HUES48 (cell line): ENCODE measurements around the gene SLC6A6.

Source experiments
- H3K27ac ChIP-seq: one replicate; pipeline ENCODE4 v1.7.0; 2013; ENCODE audit warnings: low read depth, low read length, inconsistent platforms
- H3K27me3 ChIP-seq: 2 replicates; pipeline ENCODE4 v1.6.1; 2013; ENCODE audit warnings: mild to moderate bottlenecking, low read length; ENCODE audit not compliant: control insufficient read depth, insufficient read depth
- H3K36me3 ChIP-seq: 2 replicates; pipeline ENCODE4 v1.6.1; 2013; ENCODE audit warnings: low read length; ENCODE audit not compliant: control insufficient read depth, insufficient read depth
- H3K4me1 ChIP-seq: 2 replicates; pipeline ENCODE4 v1.6.1; 2013; ENCODE audit warnings: mild to moderate bottlenecking, low read length; ENCODE audit not compliant: control insufficient read depth, insufficient read depth
- H3K4me3 ChIP-seq: 2 replicates; pipeline ENCODE4 v1.5.1; 2013; ENCODE audit warnings: mild to moderate bottlenecking, low read depth, low read length
- H3K9ac ChIP-seq: 2 replicates; pipeline ENCODE4 v1.6.1; 2013; ENCODE audit warnings: mild to moderate bottlenecking, low read depth, low read length, moderate library complexity
- H3K9me3 ChIP-seq: 2 replicates; pipeline ENCODE4 v1.6.1; 2013; ENCODE audit warnings: low read length; ENCODE audit not compliant: control insufficient read depth, insufficient read depth

Gene SLC6A6

GRCh38 chr3:14528081-14528480, 125.7 kb downstream of the SLC6A6 start:
- Histone ChIP-seq H3K36me3 (no peaks in the 10 kb centered on the region), H3K4me3 (no peak overlapping the region), H3K9me3 (no peaks in the 10 kb centered on the region), H3K4me1 (peaks cover 29% of the 10 kb centered on the region), H3K27me3 (no peaks in the 10 kb centered on the region), H3K27ac (no peak overlapping the region), H3K9ac (no peak overlapping the region)

DNA sequence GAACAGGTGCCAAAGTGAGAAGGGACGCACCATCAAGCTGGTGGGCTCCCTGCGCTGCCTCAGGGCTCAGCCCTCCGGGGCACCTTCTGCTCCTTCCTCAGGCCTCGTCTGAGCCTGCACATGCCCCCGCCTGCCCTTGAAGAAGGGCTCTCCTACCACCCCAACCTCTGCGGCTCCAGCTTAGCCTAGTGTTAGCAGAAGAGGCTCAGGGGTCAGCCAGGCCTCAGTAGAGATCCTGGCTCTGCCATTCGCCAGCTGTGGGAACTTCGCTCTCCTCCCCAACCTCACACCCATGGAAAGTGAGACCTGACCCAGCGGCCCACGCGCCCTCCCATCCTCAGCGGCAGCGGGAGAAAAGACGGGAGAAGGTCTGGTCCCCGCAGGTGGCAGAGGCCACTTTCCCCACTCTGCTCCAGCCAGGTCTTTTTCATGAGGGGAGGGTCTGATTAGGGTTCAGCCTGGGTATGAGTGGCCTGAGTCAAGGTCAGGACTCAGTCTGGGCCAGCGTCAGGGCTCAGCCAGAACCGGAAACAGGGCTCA, 129.5 kb downstream of the SLC6A6 start:
- H3K9ac ChIP-seq: no peak overlapping the region
- H3K4me3 ChIP-seq: no peak overlapping the region
- no peak overlapping the region for H3K27ac ChIP-seq
- no peaks in the 10 kb centered on the region for H3K36me3 ChIP-seq
- no peaks in the 10 kb centered on the region for H3K27me3 ChIP-seq
- H3K4me1 ChIP-seq: peaks cover 44% of the 10 kb centered on the region
- H3K9me3 ChIP-seq: no peaks in the 10 kb centered on the region

GRCh38 chr3:14532691-14533456, 130.5 kb downstream of the SLC6A6 start:
- Histone ChIP-seq H3K4me3 (no peak overlapping the region), H3K36me3 (no peaks in the 10 kb centered on the region), H3K27ac (peak overlapping the region; percentile 24), H3K9me3 (no peaks in the 10 kb centered on the region), H3K27me3 (no peaks in the 10 kb centered on the region), H3K9ac (no peak overlapping the region), H3K4me1 (peaks cover 41% of the 10 kb centered on the region)

GRCh38 chr3:14533457-14533958, 131.1 kb downstream of the SLC6A6 start:
- Histone ChIP-seq H3K4me3 (no peak overlapping the region), H3K27me3 (no peaks in the 10 kb centered on the region), H3K27ac (no peak overlapping the region), H3K9me3 (no peaks in the 10 kb centered on the region), H3K4me1 (peaks cover 41% of the 10 kb centered on the region), H3K9ac (no peak overlapping the region), H3K36me3 (no peaks in the 10 kb centered on the region)

DNA sequence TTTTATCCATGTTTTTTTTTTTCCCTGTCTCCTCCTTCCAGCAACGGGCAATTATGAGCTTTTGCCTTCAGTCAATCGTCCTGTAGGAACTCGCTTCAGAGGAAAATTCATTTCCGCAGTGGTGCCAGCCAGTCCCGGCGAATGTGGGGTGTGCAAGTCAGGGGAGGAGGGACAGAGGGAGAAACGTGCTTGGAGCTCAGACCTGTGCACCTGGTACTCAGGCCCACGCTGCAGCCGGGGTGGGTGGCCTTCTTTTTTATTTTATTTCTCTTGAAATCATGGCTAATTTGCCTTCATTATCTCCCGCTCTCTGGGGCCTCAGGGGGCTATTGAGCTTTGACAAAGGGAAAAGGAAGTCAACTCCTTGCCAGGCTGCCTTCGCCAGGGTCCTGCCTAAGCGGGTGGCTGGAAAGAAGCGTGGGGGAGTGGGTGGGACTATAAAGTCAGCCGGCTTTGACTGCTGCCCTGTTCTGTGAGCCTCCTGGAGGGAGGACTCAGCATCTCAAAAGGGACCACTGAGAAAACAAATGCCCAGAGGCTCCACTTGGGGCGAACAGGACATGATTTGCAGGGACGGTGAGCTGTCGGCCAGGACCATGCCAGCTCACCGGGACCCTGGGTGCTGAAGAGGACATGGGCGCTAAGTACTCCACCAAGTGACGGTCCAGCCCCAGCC, 132.2 kb downstream of the SLC6A6 start:
- peaks cover 41% of the 10 kb centered on the region for H3K4me1 ChIP-seq
- no peak overlapping the region; the same call in 1 of the 2 replicates for H3K4me3 ChIP-seq
- no peaks in the 10 kb centered on the region for H3K36me3 ChIP-seq
- no peak overlapping the region for H3K9ac ChIP-seq
- no peaks in the 10 kb centered on the region for H3K9me3 ChIP-seq
- peak overlapping the region; percentile 54 for H3K27ac ChIP-seq
- H3K27me3 ChIP-seq: no peaks in the 10 kb centered on the region

DNA sequence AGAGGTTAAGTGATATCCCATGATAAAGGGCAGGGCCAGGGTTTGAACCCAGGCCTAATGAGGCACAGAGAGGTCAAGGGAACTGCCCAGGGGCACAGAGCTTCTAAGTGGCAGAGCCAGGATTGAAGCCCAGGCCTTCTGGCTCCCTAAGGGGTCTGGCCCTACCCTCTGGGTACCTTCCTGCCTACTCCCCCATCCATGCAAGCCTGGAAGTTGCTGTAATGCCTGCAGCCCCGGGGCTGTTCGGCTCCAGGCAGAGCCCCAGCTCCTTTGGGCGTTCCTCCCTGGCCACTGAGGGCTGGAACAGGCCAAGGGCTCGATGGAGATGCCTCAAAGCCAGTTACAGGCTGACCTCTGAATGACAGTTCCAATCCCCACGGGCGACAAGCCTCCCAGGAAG, 133.2 kb downstream of the SLC6A6 start:
- Histone ChIP-seq H3K4me1 (peaks cover 41% of the 10 kb centered on the region), H3K27me3 (no peaks in the 10 kb centered on the region), H3K36me3 (no peaks in the 10 kb centered on the region), H3K27ac (no peak overlapping the region), H3K4me3 (no peak overlapping the region), H3K9ac (no peak overlapping the region), H3K9me3 (no peaks in the 10 kb centered on the region)

DNA sequence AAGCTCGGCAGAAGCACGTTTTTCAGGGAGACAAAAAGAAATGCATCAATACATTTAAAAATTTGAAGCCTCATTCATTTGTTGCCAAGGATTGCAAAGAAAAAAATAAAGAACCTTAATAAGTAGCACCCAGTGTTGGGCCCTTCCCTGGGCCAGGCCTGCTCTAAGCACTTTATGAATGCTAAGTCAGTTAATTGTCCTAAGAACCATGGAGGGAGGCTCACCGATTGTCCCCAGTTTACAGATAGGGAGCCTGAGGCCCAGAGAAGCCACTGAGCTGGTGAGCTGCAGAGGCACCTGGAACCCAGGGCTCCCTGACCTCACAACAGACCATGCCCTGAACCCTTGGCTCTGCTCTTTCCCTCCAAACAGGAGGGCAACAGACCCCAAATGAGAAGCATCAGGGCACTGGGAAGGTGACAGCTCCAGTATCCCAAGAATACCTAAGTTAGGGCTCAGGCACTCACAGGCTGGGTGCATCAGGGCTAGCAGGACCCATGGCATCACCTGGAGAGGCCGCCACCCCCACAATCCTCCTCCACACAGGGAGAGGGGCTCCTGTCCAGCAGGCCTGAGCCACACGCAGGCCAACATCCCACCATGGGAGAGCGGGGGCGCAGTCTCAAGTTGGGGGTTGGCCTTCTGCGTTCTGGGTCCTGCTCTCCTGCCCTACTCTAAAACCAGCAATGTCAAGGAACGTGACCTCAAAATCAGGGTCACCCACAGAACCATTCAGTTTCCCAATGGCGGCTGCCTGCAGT, 133.8 kb downstream of the SLC6A6 start:
- H3K9me3 ChIP-seq: no peaks in the 10 kb centered on the region
- peaks cover 39% of the 10 kb centered on the region for H3K4me1 ChIP-seq
- H3K36me3 ChIP-seq: no peaks in the 10 kb centered on the region
- no peaks in the 10 kb centered on the region for H3K27me3 ChIP-seq
- H3K27ac ChIP-seq: no peak overlapping the region
- H3K4me3 ChIP-seq: no peak overlapping the region
- H3K9ac ChIP-seq: no peak overlapping the region

DNA sequence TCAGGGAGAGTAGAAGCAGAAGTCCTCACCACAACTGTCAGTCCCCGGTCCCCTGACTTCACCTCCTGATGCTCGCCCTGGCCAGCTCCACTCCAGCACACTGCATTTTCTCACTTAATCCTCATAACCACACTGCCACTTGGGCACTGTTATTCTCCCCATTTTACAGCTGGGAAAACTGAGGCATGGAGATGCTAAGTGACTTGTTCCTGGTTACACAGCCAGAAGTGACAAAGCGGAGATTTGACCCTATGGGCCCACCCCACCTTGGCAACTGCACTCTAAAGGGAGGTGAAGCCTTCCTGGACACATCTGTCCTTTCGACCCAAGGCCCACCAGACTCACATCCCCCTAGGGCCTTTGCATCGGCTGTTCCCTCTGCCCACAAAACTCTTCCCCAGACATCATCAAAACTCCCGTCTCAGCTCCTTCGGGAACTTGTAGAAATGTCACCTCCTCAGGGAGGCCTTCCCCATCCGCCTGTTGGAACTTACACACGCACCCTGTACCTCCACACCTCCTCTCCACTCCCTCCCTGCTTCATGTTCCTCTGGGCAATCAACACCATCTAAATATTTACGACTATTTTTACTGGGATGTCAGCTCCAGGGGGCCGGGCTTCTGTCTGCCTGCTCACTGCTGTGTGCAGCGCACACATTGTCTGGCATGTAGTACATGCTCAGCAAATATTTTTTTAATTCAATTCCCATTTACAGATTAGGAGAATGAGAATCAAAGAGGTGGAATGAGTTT, 134.6 kb downstream of the SLC6A6 start:
- Histone ChIP-seq H3K27ac (no peak overlapping the region), H3K9me3 (no peaks in the 10 kb centered on the region), H3K4me3 (no peak overlapping the region), H3K36me3 (no peaks in the 10 kb centered on the region), H3K27me3 (no peaks in the 10 kb centered on the region), H3K9ac (no peak overlapping the region), H3K4me1 (peaks cover 37% of the 10 kb centered on the region)

GRCh38 chr3:14537590-14538450, 135.4 kb downstream of the SLC6A6 start:
- H3K4me1 ChIP-seq: peaks cover 31% of the 10 kb centered on the region
- no peak overlapping the region for H3K4me3 ChIP-seq
- no peaks in the 10 kb centered on the region for H3K9me3 ChIP-seq
- H3K27ac ChIP-seq: peak overlapping the region; percentile 13
- no peaks in the 10 kb centered on the region for H3K27me3 ChIP-seq
- no peak overlapping the region for H3K9ac ChIP-seq
- H3K36me3 ChIP-seq: no peaks in the 10 kb centered on the region
